B cell (primary cell): ENCODE data around the gene MAPK14. TPM values are rescaled to one million over a fixed set of nuclear protein-coding genes. Genes with fewer than 3 reads are reported as not detected.

Experiments
- ATAC-seq: fragments of 200-7000 bp; cut with Tn5 transposase; one replicate; pipeline ENCODE4 v1.10.0; 2021; ENCODE audit warnings: low read depth, mild to moderate bottlenecking, moderate number of reproducible peaks, moderate library complexity
- CTCF ChIA-PET: fragments of 350-600 bp; sonication (Branson Sonifier 250); formaldehyde crosslinking; loops from one replicate; lab custom pipeline; 2021; ENCODE audit warnings: antibody characterized with exemption, inconsistent platforms; lab: Charles Lee
- POLR2A ChIA-PET: fragments of 350-600 bp; sonication (Branson Sonifier 250); formaldehyde crosslinking; loops from one replicate; lab custom pipeline; 2021; ENCODE audit warnings: antibody characterized with exemption; lab: Charles Lee
- DNase-seq: peaks from one replicate; pipeline ENCODE4 v3.0.0; 2013
- H2AFZ ChIP-seq: 2 replicates; pipeline ENCODE4 v1.6.1; 2012; ENCODE audit warnings: mild to moderate bottlenecking, low read depth, low read length; ENCODE audit not compliant: insufficient read depth, poor library complexity, severe bottlenecking
- H3K27ac ChIP-seq, 2 donors: 1 replicate in 1 of 2; 2 replicates in 1 of 2; pipeline ENCODE4 v1.5.1; 2012 to 2013; ENCODE audit warnings: low read length in 2 of 2, mild to moderate bottlenecking in 2 of 2, moderate library complexity in 1 of 2
- H3K27me3 ChIP-seq, 4 experiments: fragments of 200-600 bp in 1 of 4; sonication (generic) in 1 of 4; replicated peaks in 1 of 4; 1 replicate in 2 of 4; 2 replicates in 2 of 4; pipeline versions ENCODE4 v1.6.1 to v1.7.0; 2013 to 2016; ENCODE audit warnings: low read length in 3 of 4, mild to moderate bottlenecking in 2 of 4, mixed read lengths in 1 of 4, moderate library complexity in 1 of 4; ENCODE audit not compliant: insufficient read depth in 4 of 4, control insufficient read depth in 3 of 4; ENCODE audit errors: control extremely low read depth in 1 of 4
- H3K36me3 ChIP-seq, 2 experiments: replicated peaks in 1 of 2; 1 replicate in 1 of 2; 2 replicates in 1 of 2; pipeline versions ENCODE4 v1.6.1 to v1.7.1; 2013; ENCODE audit warnings: low read length in 1 of 2; ENCODE audit not compliant: insufficient read depth in 2 of 2, control insufficient read depth in 1 of 2; ENCODE audit errors: control extremely low read depth in 1 of 2, extremely low read depth in 1 of 2
- H3K4me1 ChIP-seq, 2 donors: fragments of 200-600 bp in 1 of 2; sonication (generic) in 1 of 2; 1 replicate in 1 of 2; 2 replicates in 1 of 2; pipeline versions ENCODE4 v1.5.1 to v1.6.1; 2013 to 2017; ENCODE audit warnings: low read length in 2 of 2; ENCODE audit not compliant: control insufficient read depth in 2 of 2, insufficient read depth in 2 of 2
- H3K4me2 ChIP-seq: replicated peaks from 2 replicates; pipeline ENCODE3; 2012; ENCODE audit warnings: mild to moderate bottlenecking, low read depth, low read length; ENCODE audit not compliant: poor library complexity, severe bottlenecking
- H3K4me3 ChIP-seq, 5 experiments: fragments of 200-600 bp in 1 of 5; sonication (generic) in 1 of 5; 1 replicate in 3 of 5; 2 replicates in 2 of 5; pipeline versions ENCODE4 v1.5.1 to v1.7.0; 2011 to 2016; ENCODE audit warnings: low read length in 4 of 5, mild to moderate bottlenecking in 4 of 5, low read depth in 2 of 5, control low read depth in 1 of 5, moderate library complexity in 1 of 5; ENCODE audit not compliant: insufficient read depth in 1 of 5; ENCODE audit errors: control extremely low read depth in 1 of 5, extremely low read depth in 1 of 5
- H3K79me2 ChIP-seq: fragments of 200-600 bp; sonication (generic); one replicate; pipeline ENCODE4 v1.6.0; 2016; ENCODE audit warnings: low read length; ENCODE audit not compliant: control insufficient read depth, insufficient read depth
- H3K9ac ChIP-seq: fragments of 200-600 bp; sonication (generic); 2 replicates; pipeline ENCODE4 v1.6.1; 2017; ENCODE audit warnings: mild to moderate bottlenecking, low read length, moderate library complexity
- H3K9me3 ChIP-seq, 3 donors: one replicate each; pipeline versions ENCODE4 v1.6.1 to v1.7.1; 2013; ENCODE audit warnings: low read length in 2 of 3; ENCODE audit not compliant: control insufficient read depth in 2 of 3, insufficient read depth in 1 of 3; ENCODE audit errors: control extremely low read depth in 1 of 3
- H4K20me1 ChIP-seq: 2 replicates; pipeline ENCODE4 v1.6.0; 2012; ENCODE audit warnings: mild to moderate bottlenecking, low read length; ENCODE audit not compliant: insufficient read depth, control insufficient read depth, poor library complexity, severe bottlenecking
- H3K27ac Mint-ChIP-seq: one replicate; pipeline ENCODE4 v1.8.0; 2021; ENCODE audit warnings: mixed read lengths
- H3K27me3 Mint-ChIP-seq: one replicate; pipeline ENCODE4 v1.8.0; 2021; ENCODE audit warnings: mixed read lengths
- H3K4me1 Mint-ChIP-seq: one replicate; pipeline ENCODE4 v1.8.0; 2021; ENCODE audit warnings: mixed read lengths
- H3K4me3 Mint-ChIP-seq: one replicate; pipeline ENCODE4 v1.8.0; 2021; ENCODE audit warnings: mixed read lengths
- H3K9me3 Mint-ChIP-seq: one replicate; pipeline ENCODE4 v1.8.0; 2022; ENCODE audit warnings: mixed read lengths; ENCODE audit not compliant: insufficient read depth
- CTCF ChIP-seq: fragments of 200-600 bp; IDR thresholded peaks from one replicate; pipeline ENCODE4 v1.8.0; 2022; ENCODE audit warnings: antibody characterized with exemption, mild to moderate bottlenecking
- EZH2 ChIP-seq: IDR thresholded peaks from 2 replicates; pipeline ENCODE4 v1.6.1; 2012; ENCODE audit warnings: borderline replicate concordance, low read depth, mild to moderate bottlenecking, moderate library complexity, low read length; ENCODE audit not compliant: insufficient read depth, poor library complexity, severe bottlenecking
- WGBS: methylation state at CpG from one replicate; pipeline ENCODE4 v1.1.5; 2013; ENCODE audit warnings: missing lambda C conversion rate; ENCODE audit not compliant: insufficient coverage; 5-methylcytosine and 5-hydroxymethylcytosine counted together
- intact Hi-C: fragments of 100-400 bp; cut with micrococcal nuclease; formaldehyde crosslinking; loops from one replicate; pipeline ENCODE4 v1.10.0; 2022
- polyA plus RNA-seq: library from polyadenylated mRNA; depleted of rRNA; stranded (reverse); fragments of >200 nt; gene quantifications from 2 replicates; pipeline ENCODE4 v1.2.3, GENCODE V29; 2012
- total RNA-seq, 2 donors: library from RNA; stranded (reverse); fragments of 120-200 nt in 1 of 2; gene quantifications; 1 replicate in 1 of 2; 2 replicates in 1 of 2; pipeline versions ENCODE4 v1.2.3 to v1.2.4, GENCODE V29; 2013 to 2022

The MAPK14 gene
- total and polyA plus RNA-seq, 2 donors (not counting 1 experiment from before 2014, with no cell fraction given) = 19.5 to 50.4 TPM

GRCh38 chr6:36068586-36068985 lies 41.0 kb downstream of the MAPK14 start:
- H4K20me1 ChIP-seq = peaks cover 44% of the 10 kb centered on the region

GRCh38 chr6:36069573-36069972 lies 42.0 kb downstream of the MAPK14 start:
- no peak for ATAC-seq

More at GRCh38 chr6:36068586-36068985, 41.0 kb downstream of the MAPK14 start:
- WGBS = 100% methylated on average over 2 of the region's 3 CpGs
- no peak overlapping the region for H3K9ac ChIP-seq
- H3K27me3 Mint-ChIP-seq = no peaks in the 10 kb centered on the region
- H3K36me3 ChIP-seq = peaks cover 0 to 7% of the 10 kb centered on the region in 2 experiments
- H3K27me3 ChIP-seq = no peaks in the 10 kb centered on the region
- DNase-seq (no peak), ATAC-seq (no peak)
- CTCF ChIA-PET = interaction anchor here (1.2 kb wide), 1 partner anchor 232 kb away, joined by 3 read pairs; no protein-coding TSS in a partner anchor
- no peaks in the 10 kb centered on the region for H3K9me3 ChIP-seq
- no peak overlapping the region for H3K4me2 ChIP-seq
- no peak for TF ChIP-seq CTCF
- no peak for TF ChIP-seq EZH2
- no peak overlapping the region for H3K4me3 Mint-ChIP-seq
- intact Hi-C loops = no loop called here
- POLR2A ChIA-PET = no interaction called here
- peaks cover 39% of the 10 kb centered on the region for H3K79me2 ChIP-seq
- no peak overlapping the region for H3K27ac ChIP-seq
- H3K4me1 ChIP-seq = no peaks in the 10 kb centered on the region
- H3K4me3 ChIP-seq = no peak overlapping the region
- no peaks in the 10 kb centered on the region for H3K9me3 Mint-ChIP-seq
- H2AFZ ChIP-seq = no peak overlapping the region
- H3K4me1 Mint-ChIP-seq = peaks cover 30% of the 10 kb centered on the region
- H3K27ac Mint-ChIP-seq = no peak overlapping the region

More at GRCh38 chr6:36069573-36069972, 42.0 kb downstream of the MAPK14 start:
- WGBS = no CpG with 5 or more reads among the region's 1 CpG
- H3K9me3 Mint-ChIP-seq = no peaks in the 10 kb centered on the region
- H3K4me2 ChIP-seq = no peak overlapping the region
- H2AFZ ChIP-seq = no peak overlapping the region
- TF ChIP-seq CTCF (no peak), EZH2 (no peak)
- no peaks in the 10 kb centered on the region for H3K27me3 Mint-ChIP-seq
- POLR2A ChIA-PET = no interaction called here
- H4K20me1 ChIP-seq = peaks cover 41% of the 10 kb centered on the region
- intact Hi-C loops = no loop called here
- no peak overlapping the region for H3K9ac ChIP-seq
- peaks cover 0 to 3% of the 10 kb centered on the region in 2 experiments for H3K36me3 ChIP-seq
- peaks cover 34% of the 10 kb centered on the region for H3K79me2 ChIP-seq
- H3K4me3 Mint-ChIP-seq = no peak overlapping the region
- H3K27me3 ChIP-seq = no peaks in the 10 kb centered on the region
- H3K4me1 Mint-ChIP-seq = peaks cover 28% of the 10 kb centered on the region
- no peak overlapping the region for H3K27ac Mint-ChIP-seq
- no peak overlapping the region for H3K27ac ChIP-seq
- H3K4me3 ChIP-seq = no peak overlapping the region
- CTCF ChIA-PET = interaction anchor here (0.5 to 1.2 kb wide), 2 partner anchors 231 to 489 kb away, joined by 3 to 4 read pairs; no protein-coding TSS in a partner anchor
- no peaks in the 10 kb centered on the region for H3K9me3 ChIP-seq
- H3K4me1 ChIP-seq = no peaks in the 10 kb centered on the region
- no peak for DNase-seq
